ENCODE measurements around the gene RPL29. TPM values are rescaled to one million over a fixed set of nuclear protein-coding genes. Genes with fewer than 3 reads are reported as not detected.

RPL29 gene
- total RNA-seq, 1 donor from 2014 or later = 1,237 TPM

DNA sequence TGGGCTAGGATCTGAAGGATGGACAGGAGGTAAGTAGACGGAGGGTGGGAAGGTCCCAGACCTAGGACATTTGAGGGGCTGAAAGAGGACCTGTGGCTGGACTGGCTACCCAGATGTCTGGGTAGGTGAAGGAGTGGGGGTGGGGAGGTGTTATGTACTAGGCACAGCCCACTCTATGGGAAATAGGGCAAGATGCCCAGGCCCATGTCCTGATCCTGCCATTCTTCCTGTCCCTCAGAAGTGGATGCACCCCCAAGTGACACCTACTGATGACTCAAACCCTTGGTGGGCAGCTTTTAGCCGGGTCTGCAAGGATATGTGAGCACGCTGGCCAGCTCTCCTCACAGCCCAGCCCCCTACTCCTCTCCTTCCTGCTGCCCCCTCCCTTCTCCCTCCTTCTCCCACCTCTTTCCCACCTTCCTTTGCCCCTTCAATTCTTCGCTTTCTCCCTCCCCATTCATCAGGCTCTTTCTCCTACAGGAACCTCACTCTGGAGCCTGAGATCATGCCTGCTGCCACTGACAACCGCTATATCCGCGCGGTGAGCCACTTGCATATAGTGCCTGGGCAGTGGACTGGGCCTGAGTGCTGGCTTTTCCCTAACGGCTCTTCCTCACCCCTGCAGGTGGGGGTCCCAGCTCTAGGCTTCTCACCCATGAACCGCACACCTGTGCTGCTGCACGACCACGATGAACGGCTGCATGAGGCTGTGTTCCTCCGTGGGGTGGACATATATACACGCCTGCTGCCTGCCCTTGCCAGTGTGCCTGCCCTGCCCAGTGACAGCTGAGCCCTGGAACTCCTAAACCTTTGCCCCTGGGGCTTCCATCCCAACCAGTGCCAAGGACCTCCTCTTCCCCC is 7.2 kb downstream of the RPL29 start:
- no peak overlapping the region for H3K4me3 Mint-ChIP-seq
- peak overlapping the region; percentile 64 for H3K27ac Mint-ChIP-seq
- H3K36me3 Mint-ChIP-seq = peaks cover 10% of the 10 kb centered on the region
- no peaks in the 10 kb centered on the region for H3K9me3 Mint-ChIP-seq
- TF ChIP-seq, protein P1, sequence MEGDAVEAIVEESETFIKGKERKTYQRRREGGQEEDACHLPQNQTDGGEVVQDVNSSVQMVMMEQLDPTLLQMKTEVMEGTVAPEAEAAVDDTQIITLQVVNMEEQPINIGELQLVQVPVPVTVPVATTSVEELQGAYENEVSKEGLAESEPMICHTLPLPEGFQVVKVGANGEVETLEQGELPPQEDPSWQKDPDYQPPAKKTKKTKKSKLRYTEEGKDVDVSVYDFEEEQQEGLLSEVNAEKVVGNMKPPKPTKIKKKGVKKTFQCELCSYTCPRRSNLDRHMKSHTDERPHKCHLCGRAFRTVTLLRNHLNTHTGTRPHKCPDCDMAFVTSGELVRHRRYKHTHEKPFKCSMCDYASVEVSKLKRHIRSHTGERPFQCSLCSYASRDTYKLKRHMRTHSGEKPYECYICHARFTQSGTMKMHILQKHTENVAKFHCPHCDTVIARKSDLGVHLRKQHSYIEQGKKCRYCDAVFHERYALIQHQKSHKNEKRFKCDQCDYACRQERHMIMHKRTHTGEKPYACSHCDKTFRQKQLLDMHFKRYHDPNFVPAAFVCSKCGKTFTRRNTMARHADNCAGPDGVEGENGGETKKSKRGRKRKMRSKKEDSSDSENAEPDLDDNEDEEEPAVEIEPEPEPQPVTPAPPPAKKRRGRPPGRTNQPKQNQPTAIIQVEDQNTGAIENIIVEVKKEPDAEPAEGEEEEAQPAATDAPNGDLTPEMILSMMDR (IDR thresholded peaks at IDR 0.05; ENCODE audit: unreplicated experiment) = no peak
- no peaks in the 10 kb centered on the region for H3K27me3 Mint-ChIP-seq (ENCODE audit: low read depth)
- DNase-seq (ENCODE audit: low spot score in 2 of 2, unreplicated experiment in 2 of 2) = no peak
- H3K4me1 Mint-ChIP-seq = peaks cover 9% of the 10 kb centered on the region

DNA sequence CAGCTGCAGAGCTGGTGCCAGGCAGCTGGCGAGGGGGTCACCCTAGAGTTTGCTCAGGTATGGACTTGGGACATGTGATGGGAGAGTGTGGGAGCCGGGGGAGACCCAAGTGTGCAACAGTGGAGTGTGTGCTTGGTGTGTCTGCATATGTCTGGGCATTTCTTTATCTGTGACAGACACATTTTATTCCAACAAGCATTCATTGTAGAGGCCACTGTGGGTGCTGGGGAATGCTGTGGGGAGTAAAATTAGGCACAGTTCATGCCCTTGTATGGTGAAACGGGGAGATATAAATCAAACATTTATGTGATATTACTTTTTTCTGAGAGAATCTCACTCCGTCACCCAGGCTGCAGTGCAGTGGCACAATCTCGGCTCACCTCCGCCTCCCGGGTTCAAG is 8.1 kb downstream of the RPL29 start:
- TF ChIP-seq, protein P1 (IDR thresholded peaks at IDR 0.05; ENCODE audit: unreplicated experiment) = no peak
- no peak overlapping the region for H3K4me3 Mint-ChIP-seq
- no peak for DNase-seq (ENCODE audit: low spot score in 2 of 2, unreplicated experiment in 2 of 2)
- H3K27ac Mint-ChIP-seq = peak overlapping the region; percentile 43
- peaks cover 16% of the 10 kb centered on the region for H3K4me1 Mint-ChIP-seq
- H3K36me3 Mint-ChIP-seq = peaks cover 6% of the 10 kb centered on the region
- no peaks in the 10 kb centered on the region for H3K27me3 Mint-ChIP-seq (ENCODE audit: low read depth)
- H3K9me3 Mint-ChIP-seq = no peaks in the 10 kb centered on the region

DNA sequence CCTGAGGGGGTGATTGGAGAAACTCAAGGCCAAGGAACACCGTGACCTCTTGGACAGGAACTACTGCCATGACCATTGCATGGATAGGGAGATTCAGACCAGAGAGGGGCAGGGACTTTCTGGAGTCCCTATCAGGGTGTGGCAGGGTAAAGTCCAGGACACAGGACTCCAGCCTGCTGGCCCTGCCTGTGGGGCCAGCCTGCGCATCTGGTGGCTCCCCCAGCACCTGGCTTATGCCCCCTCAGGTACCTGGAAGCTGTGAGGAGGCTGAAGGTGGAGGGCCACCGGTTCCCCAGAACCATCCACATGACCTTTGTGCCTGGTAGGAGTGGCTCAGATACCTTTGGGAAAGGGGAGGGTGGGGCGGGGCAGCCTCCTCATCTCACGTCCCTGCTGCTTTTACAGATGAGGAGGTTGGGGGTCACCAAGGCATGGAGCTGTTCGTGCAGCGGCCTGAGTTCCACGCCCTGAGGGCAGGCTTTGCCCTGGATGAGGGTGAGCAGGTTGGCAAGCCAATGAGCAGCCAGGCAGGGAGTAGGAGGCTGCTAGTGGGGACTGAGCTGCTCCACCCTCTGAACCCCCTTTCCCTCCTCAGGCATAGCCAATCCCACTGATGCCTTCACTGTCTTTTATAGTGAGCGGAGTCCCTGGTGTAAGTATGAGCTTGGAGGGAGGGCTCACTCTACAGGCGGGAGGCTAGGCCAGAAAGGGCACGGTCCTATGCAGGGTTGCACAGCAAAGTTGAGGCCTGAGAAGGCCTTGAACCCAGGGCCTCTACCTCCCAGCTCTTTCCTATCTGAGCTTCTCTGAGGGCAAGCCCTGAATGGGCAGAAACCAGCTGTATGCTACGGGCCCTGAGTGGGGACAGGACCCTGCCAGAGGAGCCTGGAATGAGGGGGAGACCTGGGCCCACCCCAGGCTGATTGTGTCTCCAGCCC is 9.4 kb downstream of the RPL29 start:
- H3K4me3 Mint-ChIP-seq = no peak overlapping the region

DNA sequence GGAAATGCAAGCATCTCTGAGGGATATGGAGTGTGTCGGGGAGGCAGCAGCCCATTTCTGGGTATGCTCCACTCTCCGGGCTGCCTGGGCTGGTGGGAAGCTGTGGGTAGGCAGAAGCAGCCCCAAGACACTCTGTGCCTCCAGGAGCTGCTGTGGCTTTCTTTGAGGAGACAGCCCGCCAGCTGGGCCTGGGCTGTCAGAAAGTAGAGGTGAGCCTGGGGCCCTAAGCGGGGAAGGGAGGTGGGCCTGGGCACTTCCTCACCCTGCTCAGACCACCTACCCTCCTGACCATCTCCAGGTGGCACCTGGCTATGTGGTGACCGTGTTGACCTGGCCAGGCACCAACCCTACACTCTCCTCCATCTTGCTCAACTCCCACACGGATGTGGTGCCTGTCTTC is 10.6 kb downstream of the RPL29 start:
- TF ChIP-seq, protein P1 (IDR thresholded peaks at IDR 0.05; ENCODE audit: unreplicated experiment) = no peak
- Mint-ChIP-seq H3K4me3 (peak overlapping the region; percentile 40), H3K4me1 (peaks cover 23% of the 10 kb centered on the region), H3K36me3 (peaks cover 3% of the 10 kb centered on the region), H3K27me3 (ENCODE audit: low read depth) (no peaks in the 10 kb centered on the region), H3K27ac (peak overlapping the region; percentile 99), H3K9me3 (no peaks in the 10 kb centered on the region)
- DNase-seq (ENCODE audit: low spot score in 2 of 2, unreplicated experiment in 2 of 2) = no peak

More for the DNA sequence above, 9.4 kb downstream of the RPL29 start:
- Mint-ChIP-seq H3K9me3 (no peaks in the 10 kb centered on the region), H3K27me3 (ENCODE audit: low read depth) (no peaks in the 10 kb centered on the region), H3K36me3 (peaks cover 3% of the 10 kb centered on the region), H3K27ac (no peak overlapping the region), H3K4me1 (peaks cover 22% of the 10 kb centered on the region)
- DNase-seq (ENCODE audit: low spot score in 2 of 2, unreplicated experiment in 2 of 2) = no peak
- TF ChIP-seq, protein P1 (IDR thresholded peaks at IDR 0.05; ENCODE audit: unreplicated experiment) = no peak

DNA sequence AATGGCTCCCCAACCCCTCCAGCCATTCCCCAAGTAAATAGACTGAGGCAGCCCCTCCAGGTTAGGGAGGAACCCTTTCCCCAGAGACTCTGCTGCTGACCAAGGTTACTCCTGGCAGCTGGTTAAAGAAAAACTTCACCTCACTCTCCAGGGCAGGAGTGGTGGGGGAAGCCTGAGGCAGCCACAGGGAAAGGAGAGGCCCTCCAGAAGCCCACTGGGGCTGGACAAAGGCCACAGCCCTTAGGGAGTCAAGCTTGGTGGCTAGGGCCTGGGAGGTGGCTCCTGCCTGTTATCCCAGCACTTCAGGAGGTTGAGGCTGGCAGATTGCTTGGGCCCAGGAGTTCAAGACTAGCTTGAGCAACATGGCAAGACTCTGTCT is 11.4 kb downstream of the RPL29 start:
- Mint-ChIP-seq H3K27ac (peak overlapping the region; percentile 99), H3K27me3 (ENCODE audit: low read depth) (no peaks in the 10 kb centered on the region), H3K4me3 (peak overlapping the region; percentile 77), H3K4me1 (peaks cover 23% of the 10 kb centered on the region), H3K9me3 (no peaks in the 10 kb centered on the region), H3K36me3 (peaks cover 3% of the 10 kb centered on the region)
- TF ChIP-seq, protein P1 (IDR thresholded peaks at IDR 0.05; ENCODE audit: unreplicated experiment) = no peak
- no peak for DNase-seq (ENCODE audit: low spot score in 2 of 2, unreplicated experiment in 2 of 2)

Measured in mesothelial cell of epicardium (in vitro differentiated cells).